Activated CD4-positive, alpha-beta memory T cell treated with anti-CD3 and anti-CD28 coated beads, Interleukin-2, amount 10 ng/mL, durations not matched to agents 7 days and 5 days (primary cell): Measurements from ENCODE around the gene CPOX. TPM values are rescaled to one million over a fixed set of nuclear protein-coding genes. Genes with fewer than 3 reads are reported as not detected.

Source experiments
- CTCF ChIA-PET: fragments of 350-600 bp; sonication (Branson Sonifier 250); formaldehyde crosslinking; loops from one replicate; lab custom pipeline; 2021; ENCODE audit warnings: antibody characterized with exemption, inconsistent platforms; lab: Charles Lee
- POLR2A ChIA-PET: fragments of 350-600 bp; sonication (Branson Sonifier 250); formaldehyde crosslinking; loops from one replicate; lab custom pipeline; 2021; ENCODE audit warnings: antibody characterized with exemption; lab: Charles Lee
- DNase-seq: peaks from one replicate; pipeline ENCODE4 v3.0.0-alpha.2; 2020
- H3K27ac Mint-ChIP-seq: one replicate; pipeline ENCODE4 v1.8.0; 2021; ENCODE audit warnings: mild to moderate bottlenecking, mixed read lengths
- H3K27me3 Mint-ChIP-seq: one replicate; pipeline ENCODE4 v1.8.0; 2021; ENCODE audit warnings: mixed read lengths
- H3K36me3 Mint-ChIP-seq: one replicate; pipeline ENCODE4 v1.8.0; 2021; ENCODE audit warnings: low read depth, mixed read lengths
- H3K4me1 Mint-ChIP-seq: one replicate; pipeline ENCODE4 v1.8.0; 2021; ENCODE audit warnings: mixed read lengths
- H3K4me3 Mint-ChIP-seq: one replicate; pipeline ENCODE4 v1.8.0; 2021; ENCODE audit warnings: mild to moderate bottlenecking, mixed read lengths
- H3K9me3 Mint-ChIP-seq: one replicate; pipeline ENCODE4 v1.8.0; 2021; ENCODE audit warnings: mixed read lengths
- total RNA-seq, 2 experiments: library from RNA; stranded (reverse); gene quantifications; one replicate each; pipeline ENCODE4 v1.2.3, GENCODE V29; 2021

CPOX gene
- total RNA-seq, 2 experiments from 2014 or later: 75.9 to 78.0 TPM

DNA sequence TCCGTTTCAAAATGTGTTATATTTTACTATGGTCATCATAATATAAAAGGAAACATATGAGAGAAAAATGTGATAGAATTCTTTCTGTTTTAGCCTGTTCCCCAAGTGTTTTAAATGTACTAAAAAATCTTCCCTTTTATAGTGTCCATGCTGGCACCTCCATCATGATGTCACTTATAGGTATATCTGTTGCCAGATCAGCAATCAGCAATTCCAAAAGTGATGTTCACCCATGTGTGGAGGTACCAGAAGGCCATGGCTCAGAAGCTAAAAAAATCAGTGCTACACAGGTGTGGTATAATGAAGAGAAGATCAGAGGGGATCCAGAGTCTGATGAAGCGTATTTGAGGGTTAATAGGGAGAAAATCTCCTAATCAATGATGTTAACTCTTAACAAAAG, 62.7 kb downstream of the CPOX start:
- Mint-ChIP-seq H3K4me3 (peak overlapping the region; percentile 53), H3K36me3 (peaks cover 59% of the 10 kb centered on the region), H3K9me3 (peaks cover 2% of the 10 kb centered on the region), H3K27ac (peak overlapping the region; percentile 70), H3K4me1 (peaks cover 65% of the 10 kb centered on the region), H3K27me3 (no peaks in the 10 kb centered on the region)
- DNase-seq: no peak
- ChIA-PET CTCF (no interaction called here), POLR2A (interaction anchor here (0.7 to 2.2 kb wide), 9 partner anchors 8 to 42 kb away, joined by 3 to 10 read pairs (median 6); no protein-coding TSS in a partner anchor)

- Mint-ChIP-seq H3K9me3 (peaks cover 4% of the 10 kb centered on the region), H3K4me1 (peaks cover 72% of the 10 kb centered on the region), H3K27me3 (no peaks in the 10 kb centered on the region), H3K4me3 (peak overlapping the region; percentile 61), H3K27ac (peak overlapping the region; percentile 72), H3K36me3 (peaks cover 65% of the 10 kb centered on the region)
- ChIA-PET POLR2A (interaction anchor here (0.7 to 2.2 kb wide), 10 partner anchors 8 to 43 kb away, joined by 3 to 10 read pairs (median 6); no protein-coding TSS in a partner anchor), CTCF (no interaction called here)
- no peak for DNase-seq
Measured at GRCh38 chr3:98529856-98530459, 63.5 kb downstream of the CPOX start.

Other genes with a start within 250 kb of the CPOX start
- not detected for gene OR5K4, start 239.8 kb downstream of the CPOX start, total RNA-seq
- not detected for gene OR5K3, start 202.9 kb downstream of the CPOX start, total RNA-seq
- not detected for gene OR5K1, start 130.4 kb downstream of the CPOX start, total RNA-seq
- gene OR5K2, start 95.9 kb downstream of the CPOX start, total RNA-seq: not detected
- 100 to 1,000 TPM; 673 to 683 TPM for gene CLDND1, start 70.7 kb downstream of the CPOX start, total RNA-seq
- 100 to 1,000 TPM; 111 TPM for gene GPR15, start 61.6 kb downstream of the CPOX start, total RNA-seq
- not detected for gene ST3GAL6, start 169.7 kb upstream of the CPOX start, total RNA-seq